GM10847 (cell line): ENCODE measurements around the gene CDK4.

Experiments
- POLR2A ChIP-seq: IDR thresholded peaks from 2 replicates; pipeline ENCODE4 v1.6.1; 2011; ENCODE audit not compliant: insufficient read length; ENCODE audit errors: extremely low read depth

The CDK4 gene

DNA sequence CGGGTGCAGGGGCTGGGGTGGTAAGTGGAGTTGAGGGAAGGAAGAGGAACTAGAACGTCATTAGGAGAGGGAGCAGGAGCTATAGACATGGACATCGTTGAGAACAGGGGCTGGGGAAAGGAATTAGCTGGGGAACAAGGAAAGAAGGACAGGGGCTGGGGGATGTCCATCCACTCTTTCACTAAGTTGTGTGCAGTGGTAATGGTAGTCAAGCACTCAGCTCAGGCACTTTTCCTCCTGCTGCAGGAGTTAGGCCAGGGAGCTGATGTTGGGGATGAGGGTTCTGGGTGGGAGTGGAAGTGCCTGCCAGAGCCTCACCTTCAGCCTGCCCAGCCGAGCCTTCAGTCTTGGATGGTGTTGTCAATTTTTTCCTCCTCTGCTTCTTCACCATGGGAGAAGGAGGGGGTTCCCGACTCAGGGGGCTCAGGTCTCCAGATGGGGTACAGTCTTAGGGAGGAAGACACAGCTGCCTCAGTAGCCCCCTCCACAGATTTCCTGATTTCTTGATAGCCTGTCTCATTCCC, 22.7 kb downstream of the CDK4 start:
- TF ChIP-seq POLR2A = no peak

DNA sequence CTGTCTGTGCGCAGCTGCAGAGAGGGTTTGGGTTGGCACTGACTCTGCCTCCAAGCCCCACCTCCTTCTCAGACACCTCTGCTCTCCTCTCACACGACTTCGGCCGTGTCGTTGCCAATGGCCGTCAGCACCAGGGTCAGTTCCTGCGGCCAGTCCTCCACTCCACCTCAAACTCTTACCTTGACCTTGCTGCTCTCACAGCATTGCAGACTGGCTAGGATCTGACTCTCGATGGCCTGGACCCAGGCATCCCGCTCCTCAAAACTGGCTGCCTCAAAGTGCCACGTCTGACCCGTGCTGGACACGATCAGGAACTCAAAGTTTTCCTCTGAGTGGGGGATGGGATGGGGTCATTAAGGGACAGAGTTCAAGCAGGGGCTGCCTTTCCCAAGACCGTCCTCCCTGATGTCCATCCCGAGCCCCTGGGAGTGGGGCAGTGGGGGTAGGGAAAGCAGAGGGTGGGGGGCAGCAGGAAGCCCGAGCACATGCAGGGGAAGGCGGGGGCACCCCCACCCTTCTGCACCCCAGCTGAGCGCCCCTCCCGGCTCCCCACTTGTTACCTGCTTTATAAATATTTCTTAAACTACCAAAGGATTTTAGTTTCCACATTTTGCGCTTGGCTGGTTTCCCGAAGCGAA, 24.2 kb downstream of the CDK4 start:
- TF ChIP-seq POLR2A = no peak

DNA sequence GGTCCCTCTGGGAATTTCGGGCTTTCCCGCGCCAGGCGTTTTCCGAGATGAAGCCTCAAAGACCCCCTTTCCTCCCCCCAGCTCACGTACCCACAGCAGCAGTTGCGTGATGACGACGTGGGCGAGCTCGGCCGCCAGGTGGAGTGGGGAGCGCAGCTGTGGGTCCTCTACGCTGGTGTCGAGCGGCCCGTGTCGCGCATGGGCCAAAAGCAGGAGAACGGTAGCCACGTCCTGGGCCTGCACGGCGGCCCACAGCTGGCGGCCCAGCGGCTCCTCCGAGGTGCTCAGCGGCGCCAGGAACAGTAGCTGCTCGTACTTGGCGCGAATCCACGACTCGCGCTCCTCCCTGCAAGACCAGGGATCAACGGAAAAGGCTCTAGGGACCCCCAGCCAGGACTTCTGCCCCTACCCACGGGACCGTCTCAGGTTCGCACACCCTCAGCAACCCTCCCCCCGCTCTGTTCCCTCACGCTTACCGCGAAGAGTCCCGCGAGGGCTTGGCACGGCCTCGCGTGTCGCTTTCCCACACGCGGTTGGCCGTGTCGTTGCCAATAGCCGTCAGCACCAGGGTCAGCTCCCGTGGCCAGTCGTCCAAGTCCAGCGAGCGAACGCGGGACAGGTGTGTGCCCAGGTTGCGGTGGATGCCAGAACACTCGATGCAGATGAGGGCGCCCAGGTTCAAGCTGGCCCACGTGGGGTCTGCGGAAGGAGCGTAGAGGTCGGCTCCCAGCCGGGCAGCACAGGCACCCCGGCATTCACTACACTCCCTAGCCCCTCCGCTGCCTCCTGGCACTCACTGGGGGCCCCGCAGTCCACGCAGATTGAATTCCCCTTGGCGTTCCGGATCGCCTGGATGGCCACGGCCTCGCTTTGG, 25.0 kb downstream of the CDK4 start:
- no peak for TF ChIP-seq POLR2A

DNA sequence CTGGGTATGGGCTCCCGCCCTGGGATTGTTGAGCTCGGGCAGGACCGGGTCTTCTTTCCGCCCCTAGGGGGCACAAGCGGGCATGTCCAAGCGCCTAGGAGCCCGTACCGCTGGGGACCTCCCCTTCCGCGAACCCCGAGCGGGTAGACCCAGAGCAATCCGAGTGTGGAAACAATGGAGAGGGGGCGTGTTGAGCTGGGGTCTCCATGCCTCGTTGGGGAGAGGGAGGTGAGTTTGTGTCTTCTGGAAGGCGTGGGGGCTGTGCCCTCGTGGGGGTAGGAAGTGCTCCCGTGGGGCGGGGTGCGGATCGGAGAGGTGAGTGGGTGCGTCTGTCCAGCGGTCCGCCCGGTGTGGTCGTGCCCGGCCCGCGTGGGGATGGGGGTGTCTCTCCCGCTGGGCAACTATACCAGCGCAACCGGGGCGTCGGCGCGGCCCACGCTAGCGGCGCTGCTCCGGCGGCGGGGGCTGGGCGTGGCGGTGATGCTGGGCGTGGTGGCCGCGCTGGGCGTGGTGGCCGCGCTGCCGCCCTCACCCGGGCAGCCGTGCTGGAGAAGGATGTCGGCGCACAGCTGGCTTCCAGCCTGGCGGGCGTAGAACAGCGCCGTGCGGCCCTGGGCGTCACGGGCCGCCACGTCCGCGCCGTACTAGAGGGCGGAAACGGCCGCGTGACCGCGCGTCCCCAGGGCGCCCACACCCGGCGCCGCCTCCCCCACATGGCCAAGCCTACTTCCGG, 25.8 kb downstream of the CDK4 start:
- TF ChIP-seq POLR2A = no peak

DNA sequence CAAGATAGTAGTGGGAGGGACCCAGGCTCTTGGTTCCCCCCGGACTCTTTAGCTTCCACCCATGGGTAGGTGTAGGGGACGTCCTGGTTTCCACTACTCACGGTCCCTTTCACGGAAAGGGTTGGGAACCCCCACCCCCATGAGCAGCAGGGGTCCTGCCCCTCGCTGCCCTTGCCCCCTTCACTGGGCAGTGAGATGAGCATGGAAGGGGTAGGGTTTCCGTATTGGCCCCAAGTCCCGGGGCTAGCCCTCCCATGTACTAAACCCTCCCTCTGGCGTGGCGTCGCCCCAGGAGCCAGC, 26.3 kb downstream of the CDK4 start:
- TF ChIP-seq POLR2A = no peak

DNA sequence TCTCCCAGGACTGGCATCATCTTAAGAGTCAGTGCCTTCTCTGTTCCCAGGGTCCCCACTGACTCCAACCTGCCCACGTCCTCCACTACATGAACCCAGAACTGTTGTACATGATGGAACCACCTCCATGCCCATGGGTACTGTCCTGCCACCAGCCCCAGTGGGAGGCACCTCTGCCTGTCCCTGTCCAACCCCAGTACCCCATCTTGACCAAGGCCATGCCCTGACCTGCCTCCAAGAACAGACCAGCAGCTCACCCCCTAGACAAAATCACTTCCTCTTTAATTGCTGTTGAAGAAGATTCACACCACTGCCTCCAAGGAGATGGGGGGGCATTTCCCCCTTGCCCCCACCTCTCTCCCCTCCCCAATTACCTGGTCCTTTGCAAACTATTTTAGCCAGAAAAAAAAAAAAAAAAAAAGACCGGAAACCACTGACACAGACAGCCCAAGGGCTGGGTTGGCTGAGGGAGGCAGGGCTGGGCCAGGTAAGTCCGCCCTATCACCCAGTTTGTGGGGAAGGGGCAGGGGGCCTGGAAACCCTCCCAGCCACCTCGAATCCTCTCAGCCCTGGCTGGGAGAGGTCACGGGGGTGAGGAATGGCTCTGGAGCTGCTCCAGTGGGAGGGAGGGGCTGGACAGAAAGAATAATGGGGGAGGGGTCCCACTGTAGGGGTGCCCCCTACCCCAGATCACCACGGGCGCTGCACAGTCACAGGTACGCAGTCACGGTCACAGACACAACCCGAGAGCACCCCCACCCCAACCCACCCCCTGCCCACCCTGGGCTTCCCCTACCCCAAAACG, 27.0 kb downstream of the CDK4 start:
- no peak for TF ChIP-seq POLR2A

DNA sequence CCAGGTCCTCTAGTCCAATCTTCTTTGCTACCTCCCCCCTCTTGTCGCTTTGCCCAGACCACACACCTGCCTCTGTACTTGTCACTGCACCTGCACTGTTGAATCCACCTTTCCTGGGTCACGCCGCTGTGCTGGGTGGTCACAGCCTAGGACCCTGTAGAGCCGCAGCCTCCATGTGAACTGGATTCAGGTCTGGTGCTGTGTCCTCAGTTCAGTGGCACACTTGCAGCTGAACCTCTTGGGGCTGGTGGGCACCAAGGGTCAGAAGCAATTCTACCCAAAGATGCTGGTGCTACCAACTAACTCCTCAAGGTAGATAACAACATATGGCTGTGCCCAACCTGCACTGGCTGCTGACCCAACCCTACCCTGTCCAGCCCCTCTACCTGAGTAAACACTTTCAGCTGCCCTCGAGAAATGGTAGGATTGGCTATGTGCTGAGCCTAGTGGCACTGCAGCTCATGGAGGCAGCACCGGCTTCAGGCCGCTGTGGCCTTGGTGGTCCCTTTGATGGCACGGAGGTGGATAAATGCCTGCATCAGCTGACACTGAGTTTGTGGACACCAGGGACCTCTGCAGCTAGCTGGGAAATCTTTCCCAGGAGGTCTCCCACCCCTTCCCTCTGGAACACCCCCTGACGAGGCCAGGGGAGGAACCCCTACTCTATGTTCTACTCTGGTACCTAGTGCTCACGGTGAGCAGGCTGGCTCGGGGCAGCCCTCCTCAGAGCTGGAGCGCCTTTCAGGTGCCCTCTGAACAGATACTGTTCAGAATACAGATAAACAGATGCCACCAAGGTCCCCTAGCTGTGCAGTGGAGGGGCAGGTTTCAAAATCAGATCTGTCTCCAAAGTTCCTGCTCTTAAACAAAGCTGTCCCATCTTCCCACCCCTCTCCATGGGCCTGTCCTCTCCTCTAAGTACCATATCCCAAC, 27.8 kb downstream of the CDK4 start:
- TF ChIP-seq POLR2A = no peak

DNA sequence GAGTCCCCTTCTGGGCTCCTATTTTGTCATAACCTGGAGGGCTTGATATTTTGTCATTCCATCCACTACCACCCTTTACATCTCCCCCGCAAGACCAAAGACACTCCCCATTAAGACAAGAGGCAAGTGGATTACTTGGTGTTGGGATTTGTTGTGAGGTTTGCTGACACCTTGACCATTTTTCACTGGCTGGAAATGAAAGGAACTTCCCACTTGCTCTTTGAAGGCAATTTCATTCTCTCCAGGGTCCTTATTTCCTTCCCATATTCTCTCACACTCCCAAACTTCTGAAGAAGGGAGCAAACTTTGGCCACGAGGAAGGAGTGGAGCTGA, 28.5 kb downstream of the CDK4 start:
- no peak for TF ChIP-seq POLR2A

DNA sequence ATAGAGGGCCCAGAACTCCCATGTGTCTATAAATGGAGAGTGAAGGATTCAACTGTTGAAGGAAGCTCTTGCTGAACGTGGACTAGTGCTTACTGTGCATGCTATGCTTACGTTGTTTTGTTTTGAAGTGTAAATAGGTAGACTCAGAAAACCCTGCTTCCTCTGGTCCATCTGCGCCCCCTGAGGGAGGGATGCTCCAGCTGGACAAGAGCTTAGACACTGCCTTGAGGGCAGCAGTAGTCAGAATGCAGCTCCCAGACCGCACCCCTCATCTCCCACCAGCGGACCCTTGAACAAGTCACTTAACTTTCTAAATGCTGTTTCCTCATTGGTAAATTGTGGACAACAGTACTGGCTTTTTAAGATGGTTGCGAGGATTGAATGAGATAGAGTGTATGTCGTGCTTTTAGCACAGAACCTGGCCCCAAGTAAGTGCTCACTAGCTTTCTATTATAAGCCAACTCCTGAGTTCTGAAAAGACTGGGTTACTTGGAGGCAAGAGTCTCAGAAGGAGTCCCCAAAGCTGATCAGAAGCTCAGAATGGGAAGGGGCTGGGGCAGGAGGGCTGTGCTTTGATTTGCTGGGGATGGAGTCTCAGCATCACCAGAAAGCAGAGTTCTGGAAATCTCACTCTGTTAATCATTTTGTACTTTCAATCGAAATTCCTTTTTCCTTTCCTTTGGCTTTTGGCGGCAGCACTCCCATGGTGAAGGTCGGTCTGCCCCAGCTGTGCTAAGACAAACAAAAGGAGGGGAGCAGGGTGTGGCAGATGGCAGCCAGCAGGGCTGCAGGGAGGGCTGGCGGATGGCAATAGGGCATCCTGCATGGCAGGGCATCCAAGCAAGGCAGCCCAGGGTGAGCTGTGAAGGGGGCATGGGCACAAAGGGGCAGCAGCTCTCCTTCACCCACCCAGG, 29.1 kb downstream of the CDK4 start:
- TF ChIP-seq POLR2A = no peak

DNA sequence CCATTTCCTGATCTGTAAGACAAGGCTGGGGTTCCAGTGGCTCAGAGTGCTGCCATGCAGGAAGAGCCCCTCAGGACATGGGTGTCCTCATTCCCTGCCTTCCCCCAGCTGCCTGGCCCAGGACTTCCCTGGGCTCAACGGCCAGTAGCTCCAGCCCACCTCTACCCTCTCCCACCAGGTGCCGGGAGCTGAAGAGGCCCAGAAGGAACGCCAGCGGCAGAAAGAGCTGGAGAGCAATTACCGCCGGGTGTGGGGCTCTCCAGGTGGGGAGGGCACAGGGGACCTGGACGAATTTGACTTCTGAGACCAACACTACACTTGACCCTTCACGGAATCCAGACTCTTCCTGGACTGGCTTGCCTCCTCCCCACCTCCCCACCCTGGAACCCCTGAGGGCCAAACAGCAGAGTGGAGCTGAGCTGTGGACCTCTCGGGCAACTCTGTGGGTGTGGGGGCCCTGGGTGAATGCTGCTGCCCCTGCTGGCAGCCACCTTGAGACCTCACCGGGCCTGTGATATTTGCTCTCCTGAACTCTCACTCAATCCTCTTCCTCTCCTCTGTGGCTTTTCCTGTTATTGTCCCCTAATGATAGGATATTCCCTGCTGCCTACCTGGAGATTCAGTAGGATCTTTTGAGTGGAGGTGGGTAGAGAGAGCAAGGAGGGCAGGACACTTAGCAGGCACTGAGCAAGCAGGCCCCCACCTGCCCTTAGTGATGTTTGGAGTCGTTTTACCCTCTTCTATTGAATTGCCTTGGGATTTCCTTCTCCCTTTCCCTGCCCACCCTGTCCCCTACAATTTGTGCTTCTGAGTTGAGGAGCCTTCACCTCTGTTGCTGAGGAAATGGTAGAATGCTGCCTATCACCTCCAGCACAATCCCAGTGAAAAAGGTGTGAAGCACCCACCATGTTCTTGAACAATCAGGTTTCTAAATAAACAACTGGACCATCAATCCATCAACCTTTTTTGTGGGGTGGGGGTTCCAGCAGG, 31.2 kb downstream of the CDK4 start:
- TF ChIP-seq POLR2A = no peak

DNA sequence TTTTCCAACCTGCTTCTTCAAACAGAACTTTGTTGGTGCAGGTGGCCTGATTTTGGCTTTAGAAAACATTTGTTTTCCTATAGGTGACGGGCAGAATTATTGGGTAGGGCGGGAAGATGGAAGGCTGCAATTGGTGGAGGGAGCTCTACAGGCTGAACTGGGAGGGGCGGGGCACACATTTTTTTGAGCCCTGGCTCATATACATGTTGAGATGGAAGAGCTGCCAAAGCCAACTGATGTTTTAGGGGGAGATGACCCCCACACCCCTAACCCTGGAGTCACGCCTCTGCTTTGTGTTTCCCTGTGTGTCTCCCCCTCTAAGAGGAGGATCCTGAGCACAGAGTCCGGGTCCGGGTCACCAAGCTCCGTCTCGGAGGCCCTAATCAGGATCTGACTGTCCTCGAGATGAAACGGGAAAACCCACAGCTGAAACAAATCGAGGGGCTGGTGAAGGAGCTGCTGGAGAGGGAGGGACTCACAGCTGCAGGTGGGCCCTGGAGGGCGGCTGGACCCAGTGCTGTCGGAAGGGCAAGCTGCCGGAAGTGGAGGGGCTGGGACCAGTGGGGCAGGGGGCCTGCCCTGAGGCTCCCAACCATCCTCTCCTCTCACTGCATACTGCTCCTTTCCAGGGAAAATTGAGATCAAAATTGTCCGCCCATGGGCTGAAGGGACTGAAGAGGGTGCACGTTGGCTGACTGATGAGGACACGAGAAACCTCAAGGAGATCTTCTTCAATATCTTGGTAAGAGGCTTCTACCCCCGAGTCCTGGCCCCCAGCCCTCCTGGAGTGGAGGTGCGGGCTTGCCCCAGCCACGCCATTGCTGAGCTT, 32.1 kb downstream of the CDK4 start:
- TF ChIP-seq POLR2A = no peak
